PC-9 (cell line): ENCODE measurements around the gene LRRC27.

ENCODE experiments used
- EZH2 ChIP-seq: fragments of 200-600 bp; sonication (generic); IDR thresholded peaks from 2 replicates; pipeline ENCODE4 v1.8.0; 2017; ENCODE audit warnings: antibody characterized with exemption, low read depth
- TF ChIP-seq, protein P1 (sequence below): fragments of 200-600 bp; sonication (generic); conservative IDR thresholded peaks from 2 replicates; pipeline ENCODE4 v1.6.1; 2017; ENCODE audit warnings: mixed run types, antibody characterized with exemption, mild to moderate bottlenecking, moderate library complexity

DNA sequence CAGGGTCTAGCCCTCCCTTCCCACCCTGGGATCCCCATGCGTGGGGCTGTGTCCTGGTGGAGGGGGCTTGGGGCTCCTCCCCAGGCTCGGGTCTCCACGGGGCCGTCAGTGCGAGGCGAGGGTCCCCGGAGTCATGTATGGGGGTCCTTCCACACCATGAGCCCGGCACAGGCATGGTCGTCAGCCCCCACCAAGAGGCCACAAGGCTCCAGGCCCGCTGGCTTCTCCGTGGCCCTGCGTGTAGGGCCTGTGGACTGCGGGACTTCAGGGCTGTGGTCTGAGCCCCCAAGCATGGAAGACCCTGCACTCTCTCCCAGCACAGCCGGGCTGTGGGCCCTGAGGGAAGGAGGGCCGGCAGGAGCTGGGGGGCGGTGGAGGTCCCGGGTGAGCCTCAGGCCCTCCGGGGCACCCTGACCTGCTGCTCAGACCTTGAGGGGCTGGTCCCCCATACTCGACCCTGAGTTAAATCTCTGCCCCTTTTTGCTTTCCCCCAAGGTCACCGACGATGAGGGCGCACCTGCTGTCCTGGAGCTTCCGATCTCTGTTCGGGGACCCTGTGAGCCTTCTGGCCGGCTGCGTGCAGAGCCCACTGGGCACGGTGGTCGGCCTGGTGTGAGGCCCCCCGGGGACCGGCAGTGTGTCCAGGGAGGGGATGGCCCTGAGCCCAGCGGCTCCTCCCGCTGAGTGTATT is 84.7 kb downstream of the LRRC27 start:
- TF ChIP-seq EZH2, result no peak
- TF ChIP-seq, protein P1, sequence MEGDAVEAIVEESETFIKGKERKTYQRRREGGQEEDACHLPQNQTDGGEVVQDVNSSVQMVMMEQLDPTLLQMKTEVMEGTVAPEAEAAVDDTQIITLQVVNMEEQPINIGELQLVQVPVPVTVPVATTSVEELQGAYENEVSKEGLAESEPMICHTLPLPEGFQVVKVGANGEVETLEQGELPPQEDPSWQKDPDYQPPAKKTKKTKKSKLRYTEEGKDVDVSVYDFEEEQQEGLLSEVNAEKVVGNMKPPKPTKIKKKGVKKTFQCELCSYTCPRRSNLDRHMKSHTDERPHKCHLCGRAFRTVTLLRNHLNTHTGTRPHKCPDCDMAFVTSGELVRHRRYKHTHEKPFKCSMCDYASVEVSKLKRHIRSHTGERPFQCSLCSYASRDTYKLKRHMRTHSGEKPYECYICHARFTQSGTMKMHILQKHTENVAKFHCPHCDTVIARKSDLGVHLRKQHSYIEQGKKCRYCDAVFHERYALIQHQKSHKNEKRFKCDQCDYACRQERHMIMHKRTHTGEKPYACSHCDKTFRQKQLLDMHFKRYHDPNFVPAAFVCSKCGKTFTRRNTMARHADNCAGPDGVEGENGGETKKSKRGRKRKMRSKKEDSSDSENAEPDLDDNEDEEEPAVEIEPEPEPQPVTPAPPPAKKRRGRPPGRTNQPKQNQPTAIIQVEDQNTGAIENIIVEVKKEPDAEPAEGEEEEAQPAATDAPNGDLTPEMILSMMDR, result no peak
